GM23338 (cell line): ENCODE measurements around the gene ATP5F1B. TPM values are rescaled to one million over a fixed set of nuclear protein-coding genes. Genes with fewer than 3 reads are reported as not detected.

Source experiments
- ATAC-seq: fragments of 200-7000 bp; cut with Tn5 transposase; 3 replicates; pipeline ENCODE4 v1.9.1; 2020
- DNase-seq: peaks from one replicate; pipeline ENCODE4 v3.0.0-alpha.2; 2015; ENCODE audit warnings: low spot score
- H2AFZ ChIP-seq: fragments of 200-600 bp; sonication (generic); 2 replicates; pipeline ENCODE4 v1.8.0; 2016; ENCODE audit warnings: antibody characterized with exemption, mild to moderate bottlenecking, moderate library complexity
- H3F3A ChIP-seq: fragments of 200-600 bp; sonication (generic); replicated peaks from 2 replicates; pipeline ENCODE4 v1.8.0; 2017; ENCODE audit warnings: antibody characterized with exemption, mixed run types, low read depth
- H3K27ac ChIP-seq: fragments of 200-600 bp; sonication (generic); 2 replicates; pipeline ENCODE4 v1.6.1; 2016; ENCODE audit warnings: low read depth
- H3K27me3 ChIP-seq: fragments of 200-600 bp; sonication (generic); 2 replicates; pipeline ENCODE4 v1.8.0; 2016; ENCODE audit warnings: mild to moderate bottlenecking, mixed run types, moderate library complexity; ENCODE audit not compliant: insufficient read depth
- H3K36me3 ChIP-seq: fragments of 200-600 bp; sonication (generic); 2 replicates; pipeline ENCODE4 v1.8.0; 2016; ENCODE audit warnings: mild to moderate bottlenecking; ENCODE audit not compliant: insufficient read depth
- H3K4me1 ChIP-seq: fragments of 200-600 bp; sonication (generic); 2 replicates; pipeline ENCODE4 v1.8.0; 2016; ENCODE audit warnings: mild to moderate bottlenecking, moderate library complexity; ENCODE audit not compliant: insufficient read depth
- H3K4me2 ChIP-seq: fragments of 200-600 bp; sonication (generic); 2 replicates; pipeline ENCODE4 v1.7.1; 2017; ENCODE audit warnings: mixed run types
- H3K4me3 ChIP-seq: fragments of 200-600 bp; sonication (generic); 2 replicates; pipeline ENCODE4 v1.6.1; 2016; ENCODE audit warnings: mixed run types
- H3K79me2 ChIP-seq: fragments of 200-600 bp; sonication (generic); replicated peaks from 2 replicates; pipeline ENCODE4 v1.8.0; 2017; ENCODE audit warnings: mild to moderate bottlenecking; ENCODE audit not compliant: insufficient read depth
- H3K9me2 ChIP-seq: fragments of 200-600 bp; sonication (generic); 2 replicates; pipeline ENCODE4 v1.8.0; 2017; ENCODE audit not compliant: insufficient read depth
- H4K20me1 ChIP-seq: fragments of 200-600 bp; sonication (generic); replicated peaks from 2 replicates; pipeline ENCODE4 v1.8.0; 2017; ENCODE audit warnings: mild to moderate bottlenecking; ENCODE audit not compliant: insufficient read depth
- H3K27ac Mint-ChIP-seq: 2 replicates; pipeline ENCODE4 v1.8.0; 2020; ENCODE audit warnings: inconsistent platforms, mild to moderate bottlenecking, moderate library complexity, mixed read lengths
- H3K27me3 Mint-ChIP-seq: 3 replicates; pipeline ENCODE4 v1.8.0; 2022; ENCODE audit warnings: low read depth, mild to moderate bottlenecking, moderate library complexity, mixed read lengths, inconsistent platforms; ENCODE audit not compliant: insufficient read depth, poor library complexity
- H3K36me3 Mint-ChIP-seq: 3 replicates; pipeline ENCODE4 v1.8.0; 2021; ENCODE audit warnings: low read depth, mild to moderate bottlenecking, inconsistent platforms, moderate library complexity, mixed read lengths
- H3K4me1 Mint-ChIP-seq: 3 replicates; pipeline ENCODE4 v1.8.0; 2020; ENCODE audit warnings: mild to moderate bottlenecking, inconsistent platforms, mixed read lengths
- H3K4me3 Mint-ChIP-seq: 3 replicates; pipeline ENCODE4 v1.8.0; 2021; ENCODE audit warnings: moderate library complexity, mild to moderate bottlenecking, inconsistent platforms, mixed read lengths
- H3K9me3 Mint-ChIP-seq: 3 replicates; pipeline ENCODE4 v1.8.0; 2020; ENCODE audit warnings: moderate library complexity, mild to moderate bottlenecking, inconsistent platforms, mixed read lengths
- CREB1 ChIP-seq: fragments of 250-450 bp; sonication (Bioruptor Pico); IDR thresholded peaks from 2 replicates; pipeline ENCODE4 v1.5.0; 2020; ENCODE audit warnings: low read depth, mild to moderate bottlenecking, moderate library complexity
- EZH2 ChIP-seq: fragments of 200-600 bp; sonication (generic); IDR thresholded peaks from one replicate; pipeline ENCODE4 v1.8.0; 2017; ENCODE audit warnings: antibody characterized with exemption, mild to moderate bottlenecking, low read depth; ENCODE audit not compliant: unreplicated experiment
- JUNB ChIP-seq: IDR thresholded peaks from one replicate; pipeline ENCODE4 v1.6.1; 2016; ENCODE audit warnings: antibody characterized with exemption; ENCODE audit not compliant: unreplicated experiment
- NANOG ChIP-seq: IDR thresholded peaks from 2 replicates; pipeline ENCODE4 v1.6.1; 2016; ENCODE audit warnings: antibody characterized with exemption, borderline replicate concordance
- POLR2AphosphoS5 ChIP-seq: IDR thresholded peaks from 2 replicates; pipeline ENCODE4 v1.6.1; 2016; ENCODE audit warnings: antibody characterized with exemption, low read depth
- ZNF114 ChIP-seq: fragments of 250-450 bp; sonication (Bioruptor Pico); IDR thresholded peaks from 2 replicates; pipeline ENCODE4 v1.5.0; 2020; ENCODE audit warnings: mild to moderate bottlenecking, moderate library complexity
- ZNF331 ChIP-seq: fragments of 250-450 bp; sonication (Bioruptor Pico); IDR thresholded peaks from 2 replicates; pipeline ENCODE4 v1.5.0; 2020; ENCODE audit warnings: low read depth, mild to moderate bottlenecking, moderate library complexity
- polyA plus RNA-seq: library from polyadenylated mRNA; unstranded; fragments of >200 nt; fragmentation: Nextera tagmentation; extraction: Ambion mirVana; gene quantifications from 2 replicates; pipeline ENCODE4 v1.2.1, GENCODE V29; 2016
- total RNA-seq: library from RNA; depleted of rRNA; stranded (reverse); fragments of >200 nt; shearing (Covaris generic); gene quantifications from 2 replicates; pipeline ENCODE4 v1.2.3, GENCODE V29; 2014
- TF ChIP-seq, protein P1 (sequence below): fragments of 250-450 bp; sonication (Bioruptor Pico); IDR thresholded peaks from 2 replicates; pipeline ENCODE4 v1.5.0; 2020; ENCODE audit warnings: mild to moderate bottlenecking, moderate library complexity
- TF ChIP-seq, protein P2 (sequence below): IDR thresholded peaks from 2 replicates; pipeline ENCODE4 v1.6.1; 2016; ENCODE audit warnings: antibody characterized with exemption
- TF ChIP-seq, protein P3 (sequence below), 2 experiments: fragments of 200-600 bp in 1 of 2; sonication (generic) in 1 of 2; conservative IDR thresholded peaks; 2 replicates each; pipeline versions ENCODE4 v1.5.1 to v1.6.1; 2016 to 2017; ENCODE audit warnings: antibody characterized with exemption in 2 of 2, low read depth in 2 of 2, mild to moderate bottlenecking in 2 of 2, moderate library complexity in 1 of 2
- TF ChIP-seq, protein P4 (sequence below): IDR thresholded peaks from one replicate; pipeline ENCODE4 v1.6.1; 2018; ENCODE audit warnings: antibody characterized with exemption; ENCODE audit not compliant: unreplicated experiment

ATP5F1B gene
- total and polyA plus RNA-seq, 2 experiments from 2014 or later = 763 to 956 TPM

DNA sequence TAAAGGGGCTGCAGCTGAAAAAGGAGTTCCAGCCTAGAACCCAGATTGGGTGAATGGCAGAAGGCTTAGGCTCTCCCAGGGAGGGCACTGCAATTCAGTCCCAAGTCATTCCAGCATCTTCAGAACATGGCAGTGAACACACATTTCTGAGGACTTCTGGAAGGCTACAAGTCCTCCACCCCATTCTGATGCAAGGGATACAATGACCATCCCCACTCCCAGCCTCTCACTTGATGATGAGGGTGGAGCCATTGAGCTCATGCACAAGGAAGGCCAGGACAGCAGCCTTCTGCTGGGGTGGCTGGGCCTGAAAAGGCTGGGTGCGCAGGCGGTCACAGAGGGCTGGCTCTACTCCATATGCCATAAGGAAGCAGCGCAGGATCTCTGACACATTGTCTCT is 41.4 kb downstream of the ATP5F1B start (continued):
- TF ChIP-seq, protein P1, sequence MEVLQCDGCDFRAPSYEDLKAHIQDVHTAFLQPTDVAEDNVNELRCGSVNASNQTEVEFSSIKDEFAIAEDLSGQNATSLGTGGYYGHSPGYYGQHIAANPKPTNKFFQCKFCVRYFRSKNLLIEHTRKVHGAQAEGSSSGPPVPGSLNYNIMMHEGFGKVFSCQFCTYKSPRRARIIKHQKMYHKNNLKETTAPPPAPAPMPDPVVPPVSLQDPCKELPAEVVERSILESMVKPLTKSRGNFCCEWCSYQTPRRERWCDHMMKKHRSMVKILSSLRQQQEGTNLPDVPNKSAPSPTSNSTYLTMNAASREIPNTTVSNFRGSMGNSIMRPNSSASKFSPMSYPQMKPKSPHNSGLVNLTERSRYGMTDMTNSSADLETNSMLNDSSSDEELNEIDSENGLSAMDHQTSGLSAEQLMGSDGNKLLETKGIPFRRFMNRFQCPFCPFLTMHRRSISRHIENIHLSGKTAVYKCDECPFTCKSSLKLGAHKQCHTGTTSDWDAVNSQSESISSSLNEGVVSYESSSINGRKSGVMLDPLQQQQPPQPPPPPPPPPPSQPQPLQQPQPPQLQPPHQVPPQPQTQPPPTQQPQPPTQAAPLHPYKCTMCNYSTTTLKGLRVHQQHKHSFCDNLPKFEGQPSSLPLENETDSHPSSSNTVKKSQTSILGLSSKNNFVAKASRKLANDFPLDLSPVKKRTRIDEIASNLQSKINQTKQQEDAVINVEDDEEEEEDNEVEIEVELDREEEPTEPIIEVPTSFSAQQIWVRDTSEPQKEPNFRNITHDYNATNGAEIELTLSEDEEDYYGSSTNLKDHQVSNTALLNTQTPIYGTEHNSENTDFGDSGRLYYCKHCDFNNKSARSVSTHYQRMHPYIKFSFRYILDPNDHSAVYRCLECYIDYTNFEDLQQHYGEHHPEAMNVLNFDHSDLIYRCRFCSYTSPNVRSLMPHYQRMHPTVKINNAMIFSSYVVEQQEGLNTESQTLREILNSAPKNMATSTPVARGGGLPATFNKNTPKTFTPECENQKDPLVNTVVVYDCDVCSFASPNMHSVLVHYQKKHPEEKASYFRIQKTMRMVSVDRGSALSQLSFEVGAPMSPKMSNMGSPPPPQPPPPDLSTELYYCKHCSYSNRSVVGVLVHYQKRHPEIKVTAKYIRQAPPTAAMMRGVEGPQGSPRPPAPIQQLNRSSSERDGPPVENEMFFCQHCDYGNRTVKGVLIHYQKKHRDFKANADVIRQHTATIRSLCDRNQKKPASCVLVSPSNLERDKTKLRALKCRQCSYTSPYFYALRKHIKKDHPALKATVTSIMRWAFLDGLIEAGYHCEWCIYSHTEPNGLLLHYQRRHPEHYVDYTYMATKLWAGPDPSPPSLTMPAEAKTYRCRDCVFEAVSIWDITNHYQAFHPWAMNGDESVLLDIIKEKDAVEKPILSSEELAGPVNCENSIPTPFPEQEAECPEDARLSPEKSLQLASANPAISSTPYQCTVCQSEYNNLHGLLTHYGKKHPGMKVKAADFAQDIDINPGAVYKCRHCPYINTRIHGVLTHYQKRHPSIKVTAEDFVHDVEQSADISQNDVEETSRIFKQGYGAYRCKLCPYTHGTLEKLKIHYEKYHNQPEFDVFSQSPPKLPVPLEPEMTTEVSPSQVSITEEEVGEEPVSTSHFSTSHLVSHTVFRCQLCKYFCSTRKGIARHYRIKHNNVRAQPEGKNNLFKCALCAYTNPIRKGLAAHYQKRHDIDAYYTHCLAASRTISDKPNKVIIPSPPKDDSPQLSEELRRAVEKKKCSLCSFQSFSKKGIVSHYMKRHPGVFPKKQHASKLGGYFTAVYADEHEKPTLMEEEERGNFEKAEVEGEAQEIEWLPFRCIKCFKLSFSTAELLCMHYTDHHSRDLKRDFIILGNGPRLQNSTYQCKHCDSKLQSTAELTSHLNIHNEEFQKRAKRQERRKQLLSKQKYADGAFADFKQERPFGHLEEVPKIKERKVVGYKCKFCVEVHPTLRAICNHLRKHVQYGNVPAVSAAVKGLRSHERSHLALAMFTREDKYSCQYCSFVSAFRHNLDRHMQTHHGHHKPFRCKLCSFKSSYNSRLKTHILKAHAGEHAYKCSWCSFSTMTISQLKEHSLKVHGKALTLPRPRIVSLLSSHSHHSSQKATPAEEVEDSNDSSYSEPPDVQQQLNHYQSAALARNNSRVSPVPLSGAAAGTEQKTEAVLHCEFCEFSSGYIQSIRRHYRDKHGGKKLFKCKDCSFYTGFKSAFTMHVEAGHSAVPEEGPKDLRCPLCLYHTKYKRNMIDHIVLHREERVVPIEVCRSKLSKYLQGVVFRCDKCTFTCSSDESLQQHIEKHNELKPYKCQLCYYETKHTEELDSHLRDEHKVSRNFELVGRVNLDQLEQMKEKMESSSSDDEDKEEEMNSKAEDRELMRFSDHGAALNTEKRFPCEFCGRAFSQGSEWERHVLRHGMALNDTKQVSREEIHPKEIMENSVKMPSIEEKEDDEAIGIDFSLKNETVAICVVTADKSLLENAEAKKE = no peak
- TF ChIP-seq, protein P2, sequence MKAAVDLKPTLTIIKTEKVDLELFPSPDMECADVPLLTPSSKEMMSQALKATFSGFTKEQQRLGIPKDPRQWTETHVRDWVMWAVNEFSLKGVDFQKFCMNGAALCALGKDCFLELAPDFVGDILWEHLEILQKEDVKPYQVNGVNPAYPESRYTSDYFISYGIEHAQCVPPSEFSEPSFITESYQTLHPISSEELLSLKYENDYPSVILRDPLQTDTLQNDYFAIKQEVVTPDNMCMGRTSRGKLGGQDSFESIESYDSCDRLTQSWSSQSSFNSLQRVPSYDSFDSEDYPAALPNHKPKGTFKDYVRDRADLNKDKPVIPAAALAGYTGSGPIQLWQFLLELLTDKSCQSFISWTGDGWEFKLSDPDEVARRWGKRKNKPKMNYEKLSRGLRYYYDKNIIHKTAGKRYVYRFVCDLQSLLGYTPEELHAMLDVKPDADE = no peak
- no peak for TF ChIP-seq CREB1 (CRISPR knock-in tag)
- no peak for TF ChIP-seq ZNF331
- TF ChIP-seq POLR2AphosphoS5 = no peak
- TF ChIP-seq ZNF114 (CRISPR knock-in tag) = no peak
- no peak for TF ChIP-seq NANOG

DNA sequence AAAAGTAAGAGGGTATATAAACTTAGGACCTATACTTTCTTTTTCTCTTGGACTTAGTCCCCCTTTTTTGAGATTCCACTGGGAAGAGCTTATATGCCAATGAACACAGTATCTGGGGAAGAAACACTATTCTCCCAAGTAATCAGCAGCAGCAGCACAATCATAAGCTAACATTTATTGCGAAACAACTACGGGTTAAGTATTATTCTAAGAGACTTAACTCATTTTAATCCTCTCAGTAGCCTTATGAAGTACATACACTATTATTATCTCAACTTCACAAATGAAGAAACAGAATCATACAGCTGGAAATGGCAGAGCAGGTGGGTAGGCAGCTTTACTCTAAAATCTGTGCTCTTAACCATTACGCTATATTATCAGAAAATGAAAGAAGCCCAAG is 43.5 kb downstream of the ATP5F1B start:
- Histone ChIP-seq H3K4me1 (peaks cover under 1% of the 10 kb centered on the region; the same call in 1 of the 2 replicates), H3K27ac (no peak overlapping the region), H3F3A (peaks cover 14% of the 10 kb centered on the region), H3K27me3 (no peaks in the 10 kb centered on the region), H2AFZ (no peak overlapping the region), H3K79me2 (no peaks in the 10 kb centered on the region), H4K20me1 (peaks cover under 1% of the 10 kb centered on the region), H3K9me2 (no peaks in the 10 kb centered on the region), H3K36me3 (peaks cover 69% of the 10 kb centered on the region), H3K4me2 (no peak overlapping the region), H3K4me3 (no peak overlapping the region)
- Mint-ChIP-seq H3K4me3 (no peak overlapping the region), H3K27ac (no peak overlapping the region), H3K27me3 (peaks cover 6% of the 10 kb centered on the region), H3K36me3 (peaks cover 96% of the 10 kb centered on the region), H3K9me3 (no peaks in the 10 kb centered on the region), H3K4me1 (peaks cover 5% of the 10 kb centered on the region; the same call in 2 of the 3 replicates)
- DNase-seq (no peak), ATAC-seq (no peak)
- TF ChIP-seq, protein P3, sequence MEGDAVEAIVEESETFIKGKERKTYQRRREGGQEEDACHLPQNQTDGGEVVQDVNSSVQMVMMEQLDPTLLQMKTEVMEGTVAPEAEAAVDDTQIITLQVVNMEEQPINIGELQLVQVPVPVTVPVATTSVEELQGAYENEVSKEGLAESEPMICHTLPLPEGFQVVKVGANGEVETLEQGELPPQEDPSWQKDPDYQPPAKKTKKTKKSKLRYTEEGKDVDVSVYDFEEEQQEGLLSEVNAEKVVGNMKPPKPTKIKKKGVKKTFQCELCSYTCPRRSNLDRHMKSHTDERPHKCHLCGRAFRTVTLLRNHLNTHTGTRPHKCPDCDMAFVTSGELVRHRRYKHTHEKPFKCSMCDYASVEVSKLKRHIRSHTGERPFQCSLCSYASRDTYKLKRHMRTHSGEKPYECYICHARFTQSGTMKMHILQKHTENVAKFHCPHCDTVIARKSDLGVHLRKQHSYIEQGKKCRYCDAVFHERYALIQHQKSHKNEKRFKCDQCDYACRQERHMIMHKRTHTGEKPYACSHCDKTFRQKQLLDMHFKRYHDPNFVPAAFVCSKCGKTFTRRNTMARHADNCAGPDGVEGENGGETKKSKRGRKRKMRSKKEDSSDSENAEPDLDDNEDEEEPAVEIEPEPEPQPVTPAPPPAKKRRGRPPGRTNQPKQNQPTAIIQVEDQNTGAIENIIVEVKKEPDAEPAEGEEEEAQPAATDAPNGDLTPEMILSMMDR (conservative IDR thresholded peaks at IDR 0.05; ENCODE audit: low read depth in 2 of 2) = no peak
- TF ChIP-seq EZH2 (no peak), JUNB (no peak), ZNF331 (no peak), ZNF114 (CRISPR knock-in tag) (no peak)
- TF ChIP-seq, protein P2 = no peak
- TF ChIP-seq, protein P4, sequence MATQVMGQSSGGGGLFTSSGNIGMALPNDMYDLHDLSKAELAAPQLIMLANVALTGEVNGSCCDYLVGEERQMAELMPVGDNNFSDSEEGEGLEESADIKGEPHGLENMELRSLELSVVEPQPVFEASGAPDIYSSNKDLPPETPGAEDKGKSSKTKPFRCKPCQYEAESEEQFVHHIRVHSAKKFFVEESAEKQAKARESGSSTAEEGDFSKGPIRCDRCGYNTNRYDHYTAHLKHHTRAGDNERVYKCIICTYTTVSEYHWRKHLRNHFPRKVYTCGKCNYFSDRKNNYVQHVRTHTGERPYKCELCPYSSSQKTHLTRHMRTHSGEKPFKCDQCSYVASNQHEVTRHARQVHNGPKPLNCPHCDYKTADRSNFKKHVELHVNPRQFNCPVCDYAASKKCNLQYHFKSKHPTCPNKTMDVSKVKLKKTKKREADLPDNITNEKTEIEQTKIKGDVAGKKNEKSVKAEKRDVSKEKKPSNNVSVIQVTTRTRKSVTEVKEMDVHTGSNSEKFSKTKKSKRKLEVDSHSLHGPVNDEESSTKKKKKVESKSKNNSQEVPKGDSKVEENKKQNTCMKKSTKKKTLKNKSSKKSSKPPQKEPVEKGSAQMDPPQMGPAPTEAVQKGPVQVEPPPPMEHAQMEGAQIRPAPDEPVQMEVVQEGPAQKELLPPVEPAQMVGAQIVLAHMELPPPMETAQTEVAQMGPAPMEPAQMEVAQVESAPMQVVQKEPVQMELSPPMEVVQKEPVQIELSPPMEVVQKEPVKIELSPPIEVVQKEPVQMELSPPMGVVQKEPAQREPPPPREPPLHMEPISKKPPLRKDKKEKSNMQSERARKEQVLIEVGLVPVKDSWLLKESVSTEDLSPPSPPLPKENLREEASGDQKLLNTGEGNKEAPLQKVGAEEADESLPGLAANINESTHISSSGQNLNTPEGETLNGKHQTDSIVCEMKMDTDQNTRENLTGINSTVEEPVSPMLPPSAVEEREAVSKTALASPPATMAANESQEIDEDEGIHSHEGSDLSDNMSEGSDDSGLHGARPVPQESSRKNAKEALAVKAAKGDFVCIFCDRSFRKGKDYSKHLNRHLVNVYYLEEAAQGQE = no peak
